Smooth muscle cell (in vitro differentiated cells): ENCODE results near the gene KIAA1755. TPM values are rescaled to one million over a fixed set of nuclear protein-coding genes. Genes with fewer than 3 reads are reported as not detected.

Source experiments
- DNase-seq: peaks from one replicate; lab custom pipeline; 2025; ENCODE audit not compliant: unreplicated experiment; lab: John Stamatoyannopoulos, UW
- H2AFZ ChIP-seq: fragments of 200-600 bp; sonication (generic); 2 replicates; pipeline ENCODE4 v1.6.0; 2016; ENCODE audit warnings: antibody characterized with exemption, low read depth, mild to moderate bottlenecking
- H3F3A ChIP-seq: fragments of 200-600 bp; sonication (generic); 2 replicates; pipeline ENCODE4 v1.6.0; 2017; ENCODE audit warnings: antibody characterized with exemption, low read depth
- H3K27ac ChIP-seq: fragments of 200-600 bp; sonication (generic); 2 replicates; pipeline ENCODE4 v1.5.1; 2016; ENCODE audit warnings: low read depth, mild to moderate bottlenecking
- H3K27me3 ChIP-seq: fragments of 200-600 bp; sonication (generic); 2 replicates; pipeline ENCODE4 v1.6.1; 2016; ENCODE audit warnings: low read depth, mild to moderate bottlenecking
- H3K36me3 ChIP-seq: fragments of 200-600 bp; sonication (generic); 2 replicates; pipeline ENCODE4 v1.5.1; 2016; ENCODE audit warnings: low read depth
- H3K4me1 ChIP-seq: fragments of 200-600 bp; sonication (generic); 2 replicates; pipeline ENCODE4 v1.5.1; 2016; ENCODE audit warnings: low read depth
- H3K4me2 ChIP-seq: fragments of 200-600 bp; sonication (generic); 2 replicates; pipeline ENCODE4 v1.6.0; 2016; ENCODE audit warnings: mild to moderate bottlenecking
- H3K4me3 ChIP-seq: fragments of 200-600 bp; sonication (generic); 2 replicates; pipeline ENCODE4 v1.5.1; 2016; ENCODE audit warnings: mild to moderate bottlenecking
- H3K79me2 ChIP-seq: fragments of 200-600 bp; sonication (generic); 2 replicates; pipeline ENCODE4 v1.6.0; 2016; ENCODE audit warnings: low read depth, mild to moderate bottlenecking
- H3K9ac ChIP-seq: fragments of 200-600 bp; sonication (generic); 2 replicates; pipeline ENCODE4 v1.6.0; 2016; ENCODE audit warnings: low read depth
- H3K9me3 ChIP-seq: fragments of 200-600 bp; sonication (generic); replicated peaks from 2 replicates; pipeline ENCODE4 v1.5.1; 2016; ENCODE audit warnings: low read depth
- H4K20me1 ChIP-seq: fragments of 200-600 bp; sonication (generic); 2 replicates; pipeline ENCODE4 v1.6.0; 2016; ENCODE audit warnings: low read depth
- WGBS: methylation state at CpG from one replicate; pipeline ENCODE4 v1.1.7; 2016; ENCODE audit warnings: low lambda C conversion rate; 5-methylcytosine and 5-hydroxymethylcytosine counted together
- polyA plus RNA-seq: library from polyadenylated mRNA; unstranded; fragments of >200 nt; fragmentation: Nextera tagmentation; extraction: Ambion mirVana; gene quantifications from 2 replicates; pipeline ENCODE4 v1.2.1, GENCODE V29; 2016
- total RNA-seq: library from RNA; depleted of rRNA; stranded (reverse); fragments of >200 nt; gene quantifications from 2 replicates; pipeline ENCODE4 v1.2.3, GENCODE V29; 2014
- TF ChIP-seq, protein P1 (sequence below): fragments of 200-600 bp; sonication (generic); IDR thresholded peaks from 2 replicates; pipeline ENCODE4 v1.5.1; 2017; ENCODE audit warnings: borderline replicate concordance, mild to moderate bottlenecking, antibody characterized with exemption; ENCODE audit not compliant: insufficient read depth, poor library complexity, severe bottlenecking

The KIAA1755 gene
- total and polyA plus RNA-seq, 2 experiments from 2014 or later, result 0.17 TPM; not detected in 1

DNA sequence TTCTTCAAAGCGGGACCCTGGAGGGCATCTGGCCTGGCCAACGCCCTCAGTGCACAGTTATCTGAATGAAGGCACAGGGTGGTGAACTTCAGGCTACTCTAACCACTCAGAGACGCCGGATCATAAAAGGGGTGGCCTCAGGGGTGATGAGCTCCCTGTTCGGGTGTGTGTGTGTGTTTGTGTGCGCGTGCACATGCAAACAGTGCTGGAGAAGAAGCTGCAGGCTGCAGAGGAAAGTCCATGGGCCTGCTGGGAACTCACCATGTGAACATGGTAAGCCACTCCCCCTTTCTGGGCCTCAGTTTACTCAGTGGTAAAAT is 42.0 kb downstream of the KIAA1755 start:
- H3K4me2 ChIP-seq, result peak overlapping the region; percentile 31
- H3K36me3 ChIP-seq, result no peaks in the 10 kb centered on the region
- H3K27ac ChIP-seq, result peak overlapping the region; percentile 94
- peaks cover 11% of the 10 kb centered on the region for H3F3A ChIP-seq
- TF ChIP-seq, protein P1, sequence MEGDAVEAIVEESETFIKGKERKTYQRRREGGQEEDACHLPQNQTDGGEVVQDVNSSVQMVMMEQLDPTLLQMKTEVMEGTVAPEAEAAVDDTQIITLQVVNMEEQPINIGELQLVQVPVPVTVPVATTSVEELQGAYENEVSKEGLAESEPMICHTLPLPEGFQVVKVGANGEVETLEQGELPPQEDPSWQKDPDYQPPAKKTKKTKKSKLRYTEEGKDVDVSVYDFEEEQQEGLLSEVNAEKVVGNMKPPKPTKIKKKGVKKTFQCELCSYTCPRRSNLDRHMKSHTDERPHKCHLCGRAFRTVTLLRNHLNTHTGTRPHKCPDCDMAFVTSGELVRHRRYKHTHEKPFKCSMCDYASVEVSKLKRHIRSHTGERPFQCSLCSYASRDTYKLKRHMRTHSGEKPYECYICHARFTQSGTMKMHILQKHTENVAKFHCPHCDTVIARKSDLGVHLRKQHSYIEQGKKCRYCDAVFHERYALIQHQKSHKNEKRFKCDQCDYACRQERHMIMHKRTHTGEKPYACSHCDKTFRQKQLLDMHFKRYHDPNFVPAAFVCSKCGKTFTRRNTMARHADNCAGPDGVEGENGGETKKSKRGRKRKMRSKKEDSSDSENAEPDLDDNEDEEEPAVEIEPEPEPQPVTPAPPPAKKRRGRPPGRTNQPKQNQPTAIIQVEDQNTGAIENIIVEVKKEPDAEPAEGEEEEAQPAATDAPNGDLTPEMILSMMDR, result no peak
- H3K27me3 ChIP-seq, result no peaks in the 10 kb centered on the region
- H4K20me1 ChIP-seq, result no peaks in the 10 kb centered on the region
- H3K9ac ChIP-seq, result no peak overlapping the region
- peaks cover 5% of the 10 kb centered on the region for H3K4me1 ChIP-seq
- 92% methylated on average over 7 of the region's 7 CpGs for WGBS
- no peak for DNase-seq
- no peaks in the 10 kb centered on the region for H3K9me3 ChIP-seq
- no peaks in the 10 kb centered on the region for H3K79me2 ChIP-seq
- H3K4me3 ChIP-seq, result no peak overlapping the region
- H2AFZ ChIP-seq, result no peak overlapping the region

DNA sequence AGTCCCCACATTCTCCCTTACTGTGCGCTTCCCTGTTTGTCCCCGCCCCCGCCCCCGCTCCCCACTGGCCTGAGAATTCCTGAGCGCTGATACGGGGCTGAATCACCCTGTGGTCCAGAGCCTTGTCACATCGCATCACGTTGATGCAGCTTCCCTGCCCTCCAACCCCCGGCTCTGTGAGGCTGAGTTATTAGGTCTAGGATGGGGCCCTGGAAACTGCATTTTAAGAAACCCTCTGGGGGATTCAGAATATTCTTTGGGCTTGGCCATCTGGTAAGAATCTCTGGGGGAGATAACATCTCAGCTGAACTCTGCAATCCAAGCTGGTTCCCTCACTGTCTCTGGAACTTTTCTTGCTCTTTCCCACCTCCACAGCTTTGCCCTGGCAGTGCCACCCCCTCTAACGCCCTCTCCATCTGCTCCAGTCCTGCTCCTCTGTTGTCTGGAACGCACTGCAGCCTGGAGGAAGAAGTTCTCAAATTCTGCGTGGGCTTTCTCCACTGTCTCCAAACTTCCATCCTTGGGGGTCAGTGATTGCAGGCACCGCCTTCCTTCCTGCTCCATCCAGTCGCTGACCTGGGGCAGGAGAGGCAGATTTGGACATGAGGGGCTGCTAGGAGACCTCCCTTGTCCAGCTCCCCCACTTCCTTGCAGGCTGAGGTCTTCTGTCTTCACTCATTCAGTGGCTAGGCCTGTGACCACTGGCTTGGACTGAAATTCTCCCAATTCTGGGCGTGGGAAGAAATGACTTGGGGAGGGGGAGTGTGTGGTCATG is 42.6 kb downstream of the KIAA1755 start:
- peak overlapping the region; percentile 94 for H3K27ac ChIP-seq
- no peaks in the 10 kb centered on the region for H3K36me3 ChIP-seq
- no peaks in the 10 kb centered on the region for H4K20me1 ChIP-seq
- no peaks in the 10 kb centered on the region for H3K79me2 ChIP-seq
- H3K4me3 ChIP-seq, result no peak overlapping the region
- peak overlapping the region; percentile 31 for H3K4me2 ChIP-seq
- H2AFZ ChIP-seq, result no peak overlapping the region
- peaks cover 5% of the 10 kb centered on the region for H3K4me1 ChIP-seq
- TF ChIP-seq, protein P1, result no peak
- H3K27me3 ChIP-seq, result no peaks in the 10 kb centered on the region
- H3F3A ChIP-seq, result peaks cover 11% of the 10 kb centered on the region
- DNase-seq, result peak; percentile 48
- H3K9me3 ChIP-seq, result no peaks in the 10 kb centered on the region
- peak overlapping the region; percentile 78 for H3K9ac ChIP-seq
- WGBS, result 19% methylated on average over 15 of the region's 15 CpGs

DNA sequence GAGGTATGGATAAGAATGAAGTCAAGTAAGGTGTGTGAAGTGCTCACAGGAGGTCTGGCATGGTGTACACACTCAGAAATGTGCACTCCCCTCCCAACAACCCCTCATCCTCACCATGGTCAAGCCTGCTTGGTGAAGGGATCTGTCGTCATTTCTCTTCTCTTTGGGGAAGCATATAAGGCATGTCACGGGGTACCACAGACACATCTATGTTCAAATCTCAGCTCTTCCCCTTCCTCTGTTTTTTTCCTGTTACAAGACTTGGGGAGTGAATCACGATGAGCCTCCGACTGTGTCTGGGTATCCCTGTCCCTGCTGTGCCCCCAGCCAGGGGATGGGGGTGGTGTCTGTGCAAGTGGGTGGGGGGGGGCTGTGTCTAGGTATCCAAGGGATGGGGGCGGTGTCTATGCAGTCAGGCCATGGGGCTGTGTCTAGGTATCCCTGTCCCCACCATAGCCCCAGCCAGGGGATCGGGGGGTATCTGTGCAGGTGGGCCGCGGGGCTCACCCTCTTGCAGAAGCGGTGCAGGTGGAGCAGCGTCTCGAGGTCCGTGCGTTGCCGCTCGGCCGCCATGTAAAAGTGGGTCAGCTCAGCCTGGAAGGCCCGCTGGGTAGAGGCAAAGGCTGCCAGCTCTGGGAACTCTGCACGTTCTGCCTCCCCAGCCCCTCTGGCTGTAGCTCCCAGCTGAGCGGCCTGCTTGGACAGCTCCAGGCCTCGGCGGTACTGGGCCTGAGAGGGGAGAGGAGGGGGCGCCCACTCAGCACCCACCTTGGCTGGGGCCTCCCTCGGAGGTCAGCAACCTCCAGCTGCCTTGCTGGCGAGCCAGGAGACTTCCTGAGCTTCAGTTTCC is 43.6 kb downstream of the KIAA1755 start:
- peak overlapping the region; percentile 78 for H3K9ac ChIP-seq
- peaks cover 11% of the 10 kb centered on the region for H3F3A ChIP-seq
- no peak for DNase-seq
- H3K4me2 ChIP-seq, result peak overlapping the region; percentile 68
- no peak overlapping the region for H2AFZ ChIP-seq
- H3K4me1 ChIP-seq, result peaks cover 5% of the 10 kb centered on the region
- no peaks in the 10 kb centered on the region for H3K79me2 ChIP-seq
- H3K9me3 ChIP-seq, result no peaks in the 10 kb centered on the region
- no peaks in the 10 kb centered on the region for H3K36me3 ChIP-seq
- peak overlapping the region; percentile 94 for H3K27ac ChIP-seq
- H3K4me3 ChIP-seq, result no peak overlapping the region
- TF ChIP-seq, protein P1, result no peak
- H3K27me3 ChIP-seq, result no peaks in the 10 kb centered on the region
- 86% methylated on average over 24 of the region's 24 CpGs for WGBS
- H4K20me1 ChIP-seq, result no peaks in the 10 kb centered on the region
